Gastrocnemius medialis (tissue), 4 donors: ENCODE data around the gene FMN2.

ENCODE experiments used
- CTCF ChIP-seq, 5 experiments: fragments of 450-650 bp in 3 of 5; fragments of 200-600 bp in 2 of 5; sonication (generic) in 2 of 5; IDR thresholded peaks in 4 of 5; conservative IDR thresholded peaks in 1 of 5; 1 replicate in 4 of 5; 2 replicates in 1 of 5; pipeline ENCODE4 v1.5.1; 2016 to 2019; ENCODE audit warnings: antibody characterized with exemption in 5 of 5, mild to moderate bottlenecking in 3 of 5, moderate library complexity in 3 of 5
- POLR2A ChIP-seq, 2 donors: fragments of 450-650 bp; IDR thresholded peaks; one replicate each; pipeline ENCODE4 v1.6.1; 2017; ENCODE audit warnings: antibody characterized with exemption in 2 of 2, mild to moderate bottlenecking in 2 of 2, moderate library complexity in 2 of 2

DNA sequence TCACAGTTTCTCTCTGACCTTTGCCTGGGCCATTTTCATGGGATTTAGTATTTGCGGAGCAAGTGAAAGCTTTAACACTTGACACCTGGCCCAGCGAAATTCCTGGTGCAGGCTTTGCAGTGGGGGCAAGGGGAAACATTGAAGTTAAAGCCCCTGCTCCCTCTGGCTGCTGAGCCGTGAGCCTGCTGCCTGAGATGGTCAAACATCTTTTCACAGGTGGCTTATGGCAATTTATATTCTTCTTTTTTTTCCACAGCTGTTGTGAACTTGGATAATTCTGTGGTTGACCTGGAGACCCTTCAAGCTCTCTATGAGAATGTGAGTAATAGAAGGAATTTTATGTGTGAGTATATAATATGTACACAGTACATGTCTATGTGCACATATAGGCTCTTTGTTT lies 202.9 kb downstream of the FMN2 start:
- TF ChIP-seq CTCF (IDR thresholded peaks at IDR 0.05 in 4 of 5, conservative IDR thresholded peaks at IDR 0.05 in 1 of 5), result no peak
- no peak for TF ChIP-seq POLR2A (IDR thresholded peaks at IDR 0.05)
